Mammary epithelial cell (primary cell): Measurements from ENCODE around the gene HERPUD2.

ENCODE experiments used
- CTCF ChIP-seq, 2 donors: IDR thresholded peaks in 1 of 2; conservative IDR thresholded peaks in 1 of 2; 2 replicates each; pipeline ENCODE4 v1.5.1; 2011 to 2012; ENCODE audit warnings: inconsistent platforms in 2 of 2, low read length in 2 of 2, mild to moderate bottlenecking in 2 of 2, control low read depth in 1 of 2, low read depth in 1 of 2; ENCODE audit not compliant: insufficient read depth in 1 of 2; ENCODE audit errors: extremely low read depth in 1 of 2
- EZH2 ChIP-seq: IDR thresholded peaks from 2 replicates; pipeline ENCODE4 v1.6.1; 2012; ENCODE audit warnings: low read length, inconsistent platforms, borderline replicate concordance

GRCh38 chr7:35716038-35716803, 21.3 kb upstream of the HERPUD2 start:
- no peak for TF ChIP-seq CTCF (conservative IDR thresholded peaks at IDR 0.05 in 1 of 2, IDR thresholded peaks at IDR 0.05 in 1 of 2; ENCODE audit: extremely low read depth in 1 of 2, insufficient read depth in 1 of 2, low read depth in 1 of 2, low read length in 2 of 2)
- TF ChIP-seq EZH2, result no peak
